Left lung (tissue), 14 donors: ENCODE results near the gene DAB2IP. TPM values are rescaled to one million over a fixed set of nuclear protein-coding genes. Genes with fewer than 3 reads are reported as not detected.
A peak's percentile ranks its signal among the peaks of the same experiment; 100 is the strongest.

Source experiments
- ATAC-seq: fragments of 200-7000 bp; cut with Tn5 transposase; one replicate; pipeline ENCODE4 v1.9.1; 2020; ENCODE audit warnings: moderate library complexity
- DNase-seq, 4 donors: peaks; one replicate each; pipeline ENCODE4 v3.0.0-alpha.2; 2013 to 2020
- H3K27ac ChIP-seq, 2 donors: fragments of 200-600 bp; sonication (generic) in 1 of 2; one replicate each; pipeline versions ENCODE4 v1.5.0 to v1.8.0; 2020 to 2021
- H3K27me3 ChIP-seq, 2 donors: fragments of 200-600 bp; sonication (generic) in 1 of 2; one replicate each; pipeline versions ENCODE4 v1.5.0 to v1.8.0; 2020 to 2021
- H3K36me3 ChIP-seq, 2 donors: fragments of 200-600 bp; sonication (generic) in 1 of 2; one replicate each; pipeline versions ENCODE4 v1.5.0 to v1.8.0; 2020 to 2021
- H3K4me1 ChIP-seq, 2 donors: fragments of 200-600 bp; one replicate each; pipeline ENCODE4 v1.8.0; 2021
- H3K4me3 ChIP-seq, 2 donors: fragments of 200-600 bp; sonication (generic) in 1 of 2; one replicate each; pipeline versions ENCODE4 v1.5.0 to v1.8.0; 2020 to 2021; ENCODE audit warnings: mild to moderate bottlenecking in 1 of 2
- H3K9me3 ChIP-seq, 2 donors: fragments of 200-600 bp; sonication (generic) in 1 of 2; one replicate each; pipeline versions ENCODE4 v1.5.0 to v1.8.0; 2020 to 2021
- intact Hi-C, 2 donors: fragments of 100-400 bp; cut with DNase I; formaldehyde crosslinking; loops; one replicate each; pipeline versions ENCODE4 v1.11.2 to v1.14.2; 2022
- long read RNA-seq, 12 donors: library from polyadenylated mRNA in 2 of 12; unstranded in 2 of 12; transcript quantifications; one replicate each; pipeline ENCODE4 v2.0.0 and lab custom pipeline, GENCODE V29; 2019 to 2026
- polyA plus RNA-seq, 6 donors: library from polyadenylated mRNA; unstranded; fragments of 120-200 nt; gene quantifications; one replicate each; pipeline ENCODE4 v1.2.1, GENCODE V29; 2013; ENCODE audit not compliant: insufficient read length in 6 of 6
- total RNA-seq, 2 donors: library from RNA; stranded (reverse); fragmentation: NEBNext Ultra II Directional; extraction: Animal tissue kit (Norgen Biotek cat#: 25700); gene quantifications; one replicate each; pipeline ENCODE4 v1.2.1, GENCODE V29; 2021
- TF ChIP-seq, protein P1 (sequence below), 2 donors: fragments of 200-600 bp; sonication (generic) in 1 of 2; IDR thresholded peaks; one replicate each; pipeline versions ENCODE4 v1.5.0 to v1.8.0; 2021; ENCODE audit warnings: antibody characterized with exemption in 2 of 2
- donor health status: DM: no; HTN: yes; CAD: no.
- donor health status: DM: no; HTN: no; CAD: no.

DAB2IP gene
- total RNA-seq = 10 to 100 TPM; 50.3 to 53.4 TPM
- polyA plus RNA-seq = 10 to 100 TPM; 25.0 to 45.2 (median 31.7) TPM
- long read RNA-seq, donor 1, partial matches to known transcripts = 6 of 6 reads
- long read RNA-seq, donor 1, other reads (novel, unspliced or antisense) = 0 of 6 reads
- long read RNA-seq, donor 2, partial matches to known transcripts = 10 of 10 reads
- long read RNA-seq, donor 2, other reads (novel, unspliced or antisense) = 0 of 10 reads
- long read RNA-seq, donor 3, full-length matches to known transcripts = 1 of 1 reads
- long read RNA-seq, donor 3, partial matches to known transcripts = 0 of 1 reads
- long read RNA-seq, donor 3, other reads (novel, unspliced or antisense) = 0 of 1 reads
- long read RNA-seq, donor 4, partial matches to known transcripts = 0 of 5 reads
- long read RNA-seq, donor 4, other reads (novel, unspliced or antisense) = 5 of 5 reads
- long read RNA-seq, donor 5, partial matches to known transcripts = 5 of 6 reads
- long read RNA-seq, donor 5, other reads (novel, unspliced or antisense) = 0 of 6 reads
- long read RNA-seq, donor 6 = 0 reads
- long read RNA-seq, donor 7 = 0 reads
- long read RNA-seq, donor 8, full-length matches to known transcripts = 4 of 14 reads
- long read RNA-seq, donor 8, partial matches to known transcripts = 10 of 14 reads
- long read RNA-seq, donor 8, other reads (novel, unspliced or antisense) = 0 of 14 reads
- long read RNA-seq, donor 9 = 0 reads
- long read RNA-seq, donor 10, partial matches to known transcripts = 0 of 3 reads
- long read RNA-seq, donor 10, other reads (novel, unspliced or antisense) = 3 of 3 reads
- long read RNA-seq, donor 11, partial matches to known transcripts = 5 of 5 reads
- long read RNA-seq, donor 11, other reads (novel, unspliced or antisense) = 0 of 5 reads
- long read RNA-seq, donor 12, partial matches to known transcripts = 27 of 27 reads
- long read RNA-seq, donor 12, other reads (novel, unspliced or antisense) = 0 of 27 reads

DNA sequence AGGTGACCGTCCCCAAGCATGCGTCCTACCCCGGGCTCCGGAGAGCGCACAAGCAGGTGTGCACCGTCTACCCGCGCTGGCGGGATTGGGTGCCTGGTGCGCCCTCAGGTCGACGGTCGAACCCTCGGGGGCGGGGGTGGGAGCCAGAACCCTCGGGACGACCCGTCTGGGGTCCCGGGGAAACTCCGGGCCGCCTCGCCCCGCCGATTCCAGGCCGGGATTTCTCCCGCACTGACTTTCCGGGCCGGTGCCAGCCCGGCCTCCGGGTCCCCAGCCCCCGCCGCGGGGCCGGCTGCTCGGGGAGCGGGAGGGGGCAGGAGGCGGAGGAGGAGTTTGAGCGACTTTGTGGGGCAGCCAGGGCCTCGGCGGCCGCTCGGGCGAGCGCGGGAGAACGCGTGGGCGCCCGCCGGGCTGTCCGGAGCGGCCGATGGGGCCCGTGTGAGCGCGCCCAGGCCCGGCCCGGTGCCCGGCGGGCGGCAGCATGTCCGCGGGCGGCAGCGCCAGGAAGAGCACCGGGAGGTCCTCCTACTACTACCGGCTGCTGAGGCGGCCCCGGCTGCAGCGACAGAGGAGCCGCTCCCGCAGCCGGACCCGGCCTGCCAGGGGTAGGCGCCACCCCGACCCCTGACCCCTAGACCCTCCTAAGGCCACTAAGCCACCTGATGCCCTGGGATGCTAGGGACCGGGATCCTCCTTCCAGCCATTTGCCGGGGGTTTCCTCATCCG is at the start of gene DAB2IP:
DAB2IP (plus strand) TSS at position 340 of the 726 bp plus-strand sequence; CDS start at position 482, 142 bp downstream.
- ATAC-seq = peak; percentile 84
- DNase-seq = peak; percentile 56 to 90 (median 82)
- H3K27me3 ChIP-seq = peaks cover 5 to 56% of the 10 kb centered on the region in 2 donors
- intact Hi-C loops = no loop called here
- H3K36me3 ChIP-seq = no peaks in the 10 kb centered on the region
- TF ChIP-seq, protein P1, sequence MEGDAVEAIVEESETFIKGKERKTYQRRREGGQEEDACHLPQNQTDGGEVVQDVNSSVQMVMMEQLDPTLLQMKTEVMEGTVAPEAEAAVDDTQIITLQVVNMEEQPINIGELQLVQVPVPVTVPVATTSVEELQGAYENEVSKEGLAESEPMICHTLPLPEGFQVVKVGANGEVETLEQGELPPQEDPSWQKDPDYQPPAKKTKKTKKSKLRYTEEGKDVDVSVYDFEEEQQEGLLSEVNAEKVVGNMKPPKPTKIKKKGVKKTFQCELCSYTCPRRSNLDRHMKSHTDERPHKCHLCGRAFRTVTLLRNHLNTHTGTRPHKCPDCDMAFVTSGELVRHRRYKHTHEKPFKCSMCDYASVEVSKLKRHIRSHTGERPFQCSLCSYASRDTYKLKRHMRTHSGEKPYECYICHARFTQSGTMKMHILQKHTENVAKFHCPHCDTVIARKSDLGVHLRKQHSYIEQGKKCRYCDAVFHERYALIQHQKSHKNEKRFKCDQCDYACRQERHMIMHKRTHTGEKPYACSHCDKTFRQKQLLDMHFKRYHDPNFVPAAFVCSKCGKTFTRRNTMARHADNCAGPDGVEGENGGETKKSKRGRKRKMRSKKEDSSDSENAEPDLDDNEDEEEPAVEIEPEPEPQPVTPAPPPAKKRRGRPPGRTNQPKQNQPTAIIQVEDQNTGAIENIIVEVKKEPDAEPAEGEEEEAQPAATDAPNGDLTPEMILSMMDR (IDR thresholded peaks at IDR 0.05) = no peak
- H3K4me3 ChIP-seq = peak within 1 kb of the TSS; percentile 33 to 49
- H3K4me1 ChIP-seq = peaks cover 6 to 25% of the 10 kb centered on the region in 2 donors
- no peaks in the 10 kb centered on the region for H3K9me3 ChIP-seq
- H3K27ac ChIP-seq = peak within 1 kb of the TSS; percentile 26 to 50

DNA sequence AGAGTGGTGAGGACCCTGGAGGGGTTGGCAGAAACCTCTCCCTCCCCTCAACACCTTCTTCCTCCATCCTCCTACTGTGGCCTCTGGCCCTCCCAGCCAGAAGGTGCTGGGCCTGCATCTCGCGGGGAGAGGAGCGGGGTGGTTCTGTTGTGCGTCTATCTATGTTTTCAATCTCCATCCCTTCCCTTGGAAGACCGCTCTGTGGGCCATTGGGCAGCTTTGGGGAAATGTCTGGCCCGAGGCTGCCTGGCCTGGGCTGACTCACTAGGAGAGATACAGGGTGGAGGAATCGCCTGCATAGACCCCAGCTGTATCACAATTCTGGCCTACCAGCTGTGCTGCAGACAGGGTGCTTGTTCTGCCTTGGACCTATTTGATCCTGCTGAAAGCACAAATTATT is 48.4 kb upstream of the DAB2IP start:
- no peak for ATAC-seq
- Histone ChIP-seq H3K4me1 (peaks cover 21 to 53% of the 10 kb centered on the region in 2 donors), H3K36me3 (no peaks in the 10 kb centered on the region), H3K27ac (no peak overlapping the region), H3K4me3 (no peak overlapping the region), H3K27me3 (peaks cover 9 to 30% of the 10 kb centered on the region in 2 donors), H3K9me3 (no peaks in the 10 kb centered on the region)
- TF ChIP-seq, protein P1 (IDR thresholded peaks at IDR 0.05) = no peak
- intact Hi-C loops = loop anchor here in 1 of 2 donors (10.0 kb wide), 1 partner anchor 48 kb away; no protein-coding TSS in a partner anchor
- no peak for DNase-seq

DNA sequence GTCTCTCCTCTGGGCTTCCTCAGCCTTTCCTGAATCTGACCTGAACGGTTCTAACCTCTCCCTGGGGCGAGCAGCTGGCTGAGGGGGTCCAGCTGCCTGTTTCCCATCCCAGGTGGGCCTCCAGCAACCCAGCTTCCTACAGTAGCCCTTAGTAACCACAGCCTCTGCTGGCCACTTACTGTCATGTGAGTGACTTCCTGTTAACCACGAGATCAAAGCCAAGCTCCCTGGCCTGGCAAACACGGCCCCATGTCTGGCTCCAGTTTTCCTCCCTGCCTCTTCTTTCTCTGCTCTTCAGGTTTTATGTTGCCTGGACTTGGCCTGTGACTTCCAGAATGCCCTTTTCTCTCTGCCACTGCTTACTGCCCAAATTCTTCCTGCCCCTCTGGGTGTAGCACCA is 47.2 kb upstream of the DAB2IP start:
- H3K9me3 ChIP-seq = no peaks in the 10 kb centered on the region
- H3K4me1 ChIP-seq = peaks cover 17 to 46% of the 10 kb centered on the region in 2 donors
- no peak overlapping the region for H3K27ac ChIP-seq
- peak; percentile 22 for ATAC-seq
- peaks cover under 1 to 18% of the 10 kb centered on the region in 2 donors for H3K27me3 ChIP-seq
- no peaks in the 10 kb centered on the region for H3K36me3 ChIP-seq
- no peak overlapping the region for H3K4me3 ChIP-seq
- peak in 1 of 4 donors; percentile 56 for DNase-seq
- TF ChIP-seq, protein P1 (IDR thresholded peaks at IDR 0.05) = no peak
- intact Hi-C loops = loop anchor here in 1 of 2 donors (10.0 kb wide), 1 partner anchor 49 kb away; no protein-coding TSS in a partner anchor

DNA sequence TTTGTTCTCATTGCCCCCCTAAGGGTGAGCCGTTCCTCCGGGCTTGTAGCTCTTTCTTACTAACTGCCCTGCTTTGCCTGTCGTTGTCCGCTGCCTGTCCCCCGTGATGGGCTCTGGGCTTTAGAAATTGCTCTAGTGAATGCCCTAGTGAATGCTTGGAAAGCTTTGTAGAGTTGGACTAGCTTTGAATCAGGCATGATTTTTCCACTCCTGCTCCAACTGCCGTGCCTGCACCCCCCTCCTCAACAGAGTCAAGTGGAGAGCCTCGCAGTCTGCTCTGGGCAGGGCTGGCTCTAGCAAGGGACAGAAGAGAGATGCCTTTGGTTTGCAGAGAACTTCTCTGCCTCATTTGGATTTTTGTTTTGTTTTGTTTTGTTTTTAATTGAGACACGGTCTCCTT is 46.8 kb upstream of the DAB2IP start:
- Histone ChIP-seq H3K27me3 (peaks cover 0 to 14% of the 10 kb centered on the region in 2 donors), H3K4me1 (peaks cover 17 to 42% of the 10 kb centered on the region in 2 donors), H3K9me3 (no peaks in the 10 kb centered on the region), H3K4me3 (no peak overlapping the region), H3K27ac (no peak overlapping the region), H3K36me3 (no peaks in the 10 kb centered on the region)
- TF ChIP-seq, protein P1 (IDR thresholded peaks at IDR 0.05) = no peak
- ATAC-seq (no peak), DNase-seq (no peak)
- intact Hi-C loops = loop anchor here in 1 of 2 donors (10.0 kb wide), 1 partner anchor 50 kb away; no protein-coding TSS in a partner anchor
